ENCODE data around the gene CALD1.

The CALD1 gene

GRCh38 chr7:134787720-134788119 is 8.3 kb downstream of the CALD1 start:
- Histone ChIP-seq H3K9me3 (ENCODE audit: control insufficient read depth, insufficient read depth, low read depth, low read length) (no peaks in the 10 kb centered on the region), H3K4me3 (ENCODE audit: low read depth, low read length) (no peak overlapping the region), H3K27ac (ENCODE audit: extremely low read depth, low read depth, low read length) (no peak overlapping the region), H3K4me1 (ENCODE audit: control insufficient read depth, insufficient read depth, low read length) (no peaks in the 10 kb centered on the region), H3K36me3 (ENCODE audit: control insufficient read depth in 2 of 2, insufficient read depth in 1 of 2, low read length in 2 of 2) (no peaks in the 10 kb centered on the region)
- TF ChIP-seq ZNF10 (tag by site-specific recombination; IDR thresholded peaks at IDR 0.05) (no peak), ZNF202 (tag by site-specific recombination; IDR thresholded peaks at IDR 0.05; ENCODE audit: borderline replicate concordance) (no peak), ZBTB20 (tag by site-specific recombination; IDR thresholded peaks at IDR 0.05) (no peak), ZNF76 (tag by site-specific recombination; IDR thresholded peaks at IDR 0.05; ENCODE audit: borderline replicate concordance, low read depth) (no peak), ZNF610 (tag by site-specific recombination; IDR thresholded peaks at IDR 0.05; ENCODE audit: borderline replicate concordance) (no peak)
- CTCF ChIA-PET: interaction anchor here (0.7 to 0.8 kb wide), 3 partner anchors 36 to 154 kb away, joined by 3 read pairs; no protein-coding TSS in a partner anchor
- POLR2A ChIA-PET: interaction anchor here (2.0 kb wide), 1 partner anchor 8 kb away, joined by 5 read pairs; the partner anchor contains the start of gene CALD1

- POLR2A ChIA-PET: interaction anchor here (2.0 kb wide), 1 partner anchor 9 kb away, joined by 5 read pairs; the partner anchor contains the start of gene CALD1
- Histone ChIP-seq H3K9me3 (ENCODE audit: control insufficient read depth, insufficient read depth, low read depth, low read length) (no peaks in the 10 kb centered on the region), H3K4me3 (ENCODE audit: low read depth, low read length) (no peak overlapping the region), H3K36me3 (ENCODE audit: control insufficient read depth in 2 of 2, insufficient read depth in 1 of 2, low read length in 2 of 2) (no peaks in the 10 kb centered on the region), H3K27ac (ENCODE audit: extremely low read depth, low read depth, low read length) (no peak overlapping the region), H3K4me1 (ENCODE audit: control insufficient read depth, insufficient read depth, low read length) (no peaks in the 10 kb centered on the region)
- peak; percentile 33; the same call in 1 of the 2 replicates for TF ChIP-seq SCRT2 (tag by site-specific recombination; IDR thresholded peaks at IDR 0.05)
- TF ChIP-seq ZNF561 (tag by site-specific recombination; IDR thresholded peaks at IDR 0.05; ENCODE audit: borderline replicate concordance): no peak
- no peak for TF ChIP-seq ZNF211 (tag by site-specific recombination; IDR thresholded peaks at IDR 0.05; ENCODE audit: low read depth)
- no peak for TF ChIP-seq TRIM28 (IDR thresholded peaks at IDR 0.05; ENCODE audit: borderline replicate concordance, low read length)
- TF ChIP-seq ZNF701 (tag by site-specific recombination; IDR thresholded peaks at IDR 0.05): no peak
- no peak for TF ChIP-seq ZNF843 (tag by site-specific recombination; IDR thresholded peaks at IDR 0.05)
- TF ChIP-seq ZNF433 (tag by site-specific recombination; IDR thresholded peaks at IDR 0.05; ENCODE audit: low read depth): no peak
- CTCF ChIA-PET: interaction anchor here (0.7 to 0.8 kb wide), 3 partner anchors 37 to 155 kb away, joined by 3 read pairs; no protein-coding TSS in a partner anchor
Observed at GRCh38 chr7:134788191-134788590, 8.8 kb downstream of the CALD1 start.

- Histone ChIP-seq H3K4me3 (ENCODE audit: low read depth, low read length) (no peak overlapping the region), H3K4me1 (ENCODE audit: control insufficient read depth, insufficient read depth, low read length) (no peaks in the 10 kb centered on the region), H3K9me3 (ENCODE audit: control insufficient read depth, insufficient read depth, low read depth, low read length) (no peaks in the 10 kb centered on the region), H3K27ac (ENCODE audit: extremely low read depth, low read depth, low read length) (no peak overlapping the region), H3K36me3 (ENCODE audit: control insufficient read depth in 2 of 2, insufficient read depth in 1 of 2, low read length in 2 of 2) (no peaks in the 10 kb centered on the region)
- ChIA-PET POLR2A (interaction anchor here (1.5 kb wide), 1 partner anchor 23 kb away, joined by 4 read pairs; no protein-coding TSS in a partner anchor), CTCF (interaction anchor here (0.6 kb wide), 3 partner anchors 72 to 572 kb away, joined by 3 read pairs; no protein-coding TSS in a partner anchor)
- no peak; the same call in 1 of the 2 replicates for TF ChIP-seq ZNF366 (tag by site-specific recombination; conservative IDR thresholded peaks at IDR 0.05)
- no peak for TF ChIP-seq ZBTB6 (tag by site-specific recombination; IDR thresholded peaks at IDR 0.05)
- no peak for TF ChIP-seq HOXD13 (CRISPR knock-in tag; IDR thresholded peaks at IDR 0.05; ENCODE audit: borderline replicate concordance)
- TF ChIP-seq ZBTB17 (tag by site-specific recombination; IDR thresholded peaks at IDR 0.05): peak; percentile 84
- peak; percentile 53; the same call in 1 of the 2 replicates for TF ChIP-seq SP7 (tag by site-specific recombination; IDR thresholded peaks at IDR 0.05)
- TF ChIP-seq ZFP69B (tag by site-specific recombination; IDR thresholded peaks at IDR 0.05): no peak
- no peak for TF ChIP-seq PRDM6 (tag by site-specific recombination; IDR thresholded peaks at IDR 0.05)
- no peak for TF ChIP-seq ZNF560 (tag by site-specific recombination; IDR thresholded peaks at IDR 0.05; ENCODE audit: borderline replicate concordance)
- TF ChIP-seq PRDM2 (tag by site-specific recombination; IDR thresholded peaks at IDR 0.05; ENCODE audit: borderline replicate concordance): no peak
- no peak for TF ChIP-seq KLF8 (tag by site-specific recombination; IDR thresholded peaks at IDR 0.05)
- TF ChIP-seq SP2 (tag by site-specific recombination; IDR thresholded peaks at IDR 0.05): no peak
Observed at GRCh38 chr7:134789967-134790685, 10.7 kb downstream of the CALD1 start.

Data from HEK293 (cell line).